Right renal cortex interstitium (tissue), 3 donors: ENCODE results near the gene TENM3. TPM values are rescaled to one million over a fixed set of nuclear protein-coding genes. Genes with fewer than 3 reads are reported as not detected.

Experiments
- DNase-seq, 3 donors: peaks; one replicate each; pipeline ENCODE4 v3.0.0-alpha.2; 2013; ENCODE audit warnings: low read depth in 3 of 3, low spot score in 2 of 3
- polyA plus RNA-seq, 3 donors: library from polyadenylated mRNA; unstranded; fragments of 120-200 nt; gene quantifications; one replicate each; pipeline ENCODE4 v1.2.1, GENCODE V29; 2013; ENCODE audit not compliant: insufficient read length in 3 of 3

The TENM3 gene
- polyA plus RNA-seq, 3 donors = 16.0 to 18.1 (median 17.7) TPM

DNA sequence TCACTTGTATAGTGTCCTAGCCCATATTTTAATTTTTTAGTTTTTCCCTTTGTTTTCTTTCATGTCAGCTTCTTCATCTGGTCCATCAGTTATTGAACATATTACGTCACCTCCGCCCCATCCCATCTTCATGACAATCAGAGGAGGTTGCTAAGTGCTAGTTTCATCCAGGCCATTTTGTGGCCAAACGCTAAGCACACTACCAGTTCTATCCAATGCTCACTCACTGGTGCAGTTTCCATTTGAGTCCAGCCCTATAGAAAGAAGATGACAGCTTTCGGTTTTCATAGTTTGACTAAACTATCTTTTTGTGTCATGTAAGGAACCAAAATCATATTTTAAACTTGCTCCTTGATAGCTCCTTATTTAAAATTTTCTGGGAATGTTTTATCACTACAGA, 304.2 kb downstream of the TENM3 start:
- DNase-seq = no peak

DNA sequence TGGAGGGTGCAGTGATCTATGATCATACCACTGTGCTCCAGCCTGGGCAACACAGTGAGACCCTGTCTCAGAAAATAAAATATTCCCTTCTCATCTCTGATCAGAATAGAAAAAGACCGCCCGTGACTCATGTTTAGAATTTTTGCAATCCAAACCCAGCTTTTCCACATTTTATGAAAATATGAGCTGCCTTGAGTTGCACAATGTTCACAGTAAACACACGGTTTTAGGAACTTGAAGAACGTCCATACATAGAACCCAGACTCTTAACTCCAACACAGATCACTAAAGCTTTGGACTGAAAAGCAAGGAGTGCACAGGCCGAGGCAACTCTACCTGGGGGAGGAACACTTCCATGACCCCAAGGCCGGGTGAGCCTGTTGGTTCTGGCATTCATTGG, 305.0 kb downstream of the TENM3 start:
- no peak for DNase-seq

DNA sequence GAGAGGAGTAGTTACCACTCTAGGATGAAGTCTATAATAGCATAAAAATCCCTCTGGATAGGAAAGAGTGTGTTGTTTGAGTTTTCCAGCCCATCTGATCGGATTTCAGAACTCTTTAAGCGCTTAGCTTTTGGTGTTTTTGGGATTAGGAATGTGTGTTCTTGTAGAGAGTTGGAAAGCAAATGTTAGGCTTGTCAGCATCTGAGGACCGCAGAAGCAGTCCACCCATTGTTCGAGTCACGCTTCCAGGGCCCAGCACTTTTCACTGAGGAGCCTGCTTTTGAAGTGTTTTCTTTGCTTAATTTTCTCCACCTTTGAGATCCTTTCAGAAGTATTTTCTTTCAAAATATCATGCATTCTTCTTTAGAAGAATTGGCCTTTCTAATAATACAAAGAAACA, 306.2 kb downstream of the TENM3 start:
- DNase-seq = no peak

DNA sequence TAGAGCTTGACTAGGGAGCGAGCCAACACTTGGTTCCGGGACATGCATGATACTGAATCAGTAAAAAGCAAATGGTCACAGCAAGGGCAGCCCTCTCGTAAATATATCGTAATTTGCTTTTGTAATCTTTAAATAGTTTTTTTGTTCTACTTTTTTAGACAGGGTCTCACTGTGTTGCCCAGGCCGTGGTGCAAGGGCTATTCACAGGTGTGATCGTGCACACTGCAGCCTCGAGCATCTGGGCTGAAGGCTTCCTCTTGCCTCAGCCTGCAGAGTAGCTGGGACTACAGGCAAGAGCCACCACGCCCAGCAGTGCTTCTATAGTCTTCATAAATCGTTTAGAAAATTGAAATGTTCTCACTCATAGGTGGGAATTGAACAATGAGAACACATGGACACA, 309.7 kb downstream of the TENM3 start:
- DNase-seq = no peak

DNA sequence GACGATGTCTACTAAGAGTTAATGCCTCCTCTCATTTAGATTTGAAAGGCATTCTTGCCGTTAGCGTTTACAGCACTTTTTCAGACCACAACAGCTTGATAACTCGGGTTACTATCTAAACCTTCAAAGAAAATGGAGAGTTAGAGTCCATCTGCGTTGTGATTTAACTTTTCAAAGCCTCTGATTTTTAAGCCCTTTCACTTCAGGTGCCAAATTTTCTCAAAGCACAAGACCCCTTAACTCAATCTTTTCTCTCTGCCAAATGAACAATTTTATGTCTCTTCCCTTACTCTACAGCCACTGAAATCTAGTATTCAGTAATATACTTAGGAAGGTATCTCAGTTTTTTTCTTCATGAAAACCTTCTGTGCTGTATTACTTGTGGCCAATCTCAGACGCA, 310.5 kb downstream of the TENM3 start:
- DNase-seq = no peak

DNA sequence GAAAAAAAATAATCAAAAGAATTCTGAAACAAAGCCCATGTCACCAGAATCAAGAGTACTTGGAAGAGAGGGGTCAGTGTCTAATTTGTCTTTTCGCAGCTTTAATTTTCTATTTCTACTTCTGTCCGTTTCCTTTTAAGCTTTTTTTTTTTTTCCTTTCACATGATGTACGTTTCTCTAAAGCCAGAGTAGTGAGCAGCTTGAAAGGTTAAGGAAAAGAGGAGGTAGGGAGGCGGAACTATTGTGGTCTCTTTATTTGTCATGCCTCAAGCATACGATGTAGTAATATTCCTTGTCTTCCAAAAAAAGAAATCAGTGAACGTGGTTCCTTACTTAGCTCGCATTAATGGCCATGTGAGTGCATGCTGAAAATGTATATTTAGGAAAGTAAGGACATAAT, 311.5 kb downstream of the TENM3 start:
- no peak for DNase-seq

DNA sequence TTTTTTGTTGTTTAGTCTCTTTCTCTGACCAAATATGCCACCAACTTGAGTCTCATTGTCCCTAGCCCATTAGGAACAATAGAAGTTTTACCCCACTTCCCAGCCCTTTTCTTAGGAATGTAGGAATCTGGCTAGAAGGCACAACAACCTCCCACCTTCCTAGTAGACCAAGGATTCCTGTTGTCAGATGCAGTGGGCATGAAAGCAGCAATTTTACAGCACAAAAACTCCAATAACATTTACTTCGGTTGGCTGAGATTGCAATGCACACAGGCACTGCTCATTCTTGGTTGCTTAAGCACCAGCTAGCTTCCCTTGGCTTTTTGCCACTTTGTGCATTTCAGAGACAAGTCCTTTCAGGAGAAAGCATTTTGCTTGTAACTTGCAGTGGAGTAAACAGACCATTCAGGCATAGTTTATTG, 312.8 kb downstream of the TENM3 start:
- no peak for DNase-seq

DNA sequence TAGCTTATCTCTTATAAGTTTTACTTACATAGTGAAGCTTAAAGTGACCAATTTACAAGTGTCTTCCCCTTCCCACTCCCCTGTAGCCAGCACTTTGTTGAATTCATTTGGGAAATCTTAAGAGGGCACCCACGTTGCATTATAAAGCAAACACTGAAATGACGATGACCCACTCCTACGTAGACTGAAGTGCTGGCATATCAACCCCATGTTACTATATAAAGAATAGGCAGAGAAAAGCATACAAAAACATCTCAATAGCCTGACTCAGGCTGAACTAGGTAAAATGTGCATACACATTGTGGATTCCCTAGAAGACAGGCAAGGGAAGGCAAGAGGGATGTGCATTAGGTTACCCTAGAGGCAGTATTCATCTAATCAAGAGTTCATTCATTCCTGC, 313.4 kb downstream of the TENM3 start:
- no peak for DNase-seq

DNA sequence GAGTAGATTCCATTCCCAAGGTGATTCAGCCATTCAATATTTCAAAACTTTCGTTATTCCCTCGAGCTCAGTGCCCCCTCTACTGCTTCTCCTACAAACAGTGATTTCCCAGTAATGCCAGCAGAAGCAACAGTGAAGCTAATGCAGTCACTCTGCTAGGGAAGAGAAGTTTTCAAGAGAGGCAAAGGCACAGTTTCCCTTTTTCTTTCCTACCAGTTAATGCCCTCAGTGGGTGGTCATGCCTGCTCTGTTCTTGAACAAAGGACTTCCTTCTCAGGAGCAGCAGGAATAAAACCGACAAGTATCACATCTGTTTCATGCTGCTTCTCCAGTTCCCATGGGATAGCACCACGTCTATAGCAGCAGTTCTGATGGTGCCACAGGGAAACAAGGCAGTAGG, 317.2 kb downstream of the TENM3 start:
- no peak for DNase-seq

DNA sequence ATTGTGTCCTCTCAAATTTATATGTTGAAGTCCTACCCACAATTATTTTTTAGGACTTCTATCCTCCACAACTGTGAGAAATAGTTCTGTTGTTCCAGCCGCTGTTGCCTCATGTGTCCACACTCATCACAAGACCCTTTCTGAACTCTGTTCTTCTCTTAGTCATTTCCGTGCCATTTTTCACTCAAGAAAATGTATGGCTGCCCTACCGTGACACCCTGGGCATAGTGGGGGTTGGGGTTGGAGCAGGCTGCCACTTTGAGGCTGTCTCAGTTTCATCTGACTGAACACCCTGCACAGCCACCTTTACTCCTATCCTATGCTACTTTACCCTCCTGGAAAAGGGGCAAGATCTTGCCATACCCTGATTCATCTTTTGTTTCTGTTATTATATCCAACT, 319.1 kb downstream of the TENM3 start:
- DNase-seq = no peak

DNA sequence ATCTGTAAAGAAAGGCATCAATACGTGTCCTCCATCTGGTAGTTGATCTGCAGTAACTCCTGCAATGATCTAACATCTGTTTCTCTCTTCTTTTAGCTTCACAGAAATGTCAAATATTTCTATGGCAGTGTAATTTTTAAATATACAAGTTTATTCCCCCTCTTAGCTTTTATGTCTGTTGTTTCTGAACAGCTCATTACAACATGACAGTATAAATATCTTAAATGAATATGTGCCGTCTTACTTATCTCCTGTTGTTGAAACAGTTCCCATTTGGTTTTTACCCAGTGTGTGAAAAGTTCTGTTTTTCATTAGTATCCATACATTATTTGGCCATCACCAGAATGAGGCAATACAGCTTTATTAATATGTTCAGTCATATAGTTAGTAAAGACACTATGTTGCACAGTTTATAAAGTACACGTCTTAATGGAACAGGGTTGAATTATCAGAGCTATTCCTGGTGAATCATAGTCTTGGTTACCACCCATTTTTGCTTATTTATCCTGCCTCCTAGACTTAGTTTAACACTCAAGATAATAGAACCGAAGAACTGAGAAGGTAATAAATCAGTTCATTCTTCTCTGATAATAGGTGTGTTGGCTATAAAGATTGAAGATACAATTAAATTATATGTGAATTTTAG, 321.6 kb downstream of the TENM3 start:
- DNase-seq = no peak

DNA sequence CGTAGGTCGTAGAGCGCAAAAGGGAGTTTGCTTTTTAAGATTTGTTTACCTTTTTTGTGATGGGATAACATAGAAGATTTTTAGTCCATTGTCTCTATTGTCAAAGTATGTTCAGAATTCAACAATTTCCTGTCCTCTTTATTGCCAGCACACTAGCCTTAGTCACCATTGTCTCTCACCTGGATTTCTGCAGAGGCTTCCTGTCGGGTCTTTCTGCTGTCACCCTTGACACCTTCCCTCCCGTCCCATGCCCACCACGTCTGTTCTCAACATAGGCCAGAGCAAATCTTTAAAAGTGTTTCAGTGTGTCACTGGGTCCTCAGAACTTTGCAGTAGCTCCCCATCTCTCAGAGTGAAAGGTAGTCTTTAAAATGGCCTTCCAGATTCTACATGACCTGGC, 323.9 kb downstream of the TENM3 start:
- no peak for DNase-seq

DNA sequence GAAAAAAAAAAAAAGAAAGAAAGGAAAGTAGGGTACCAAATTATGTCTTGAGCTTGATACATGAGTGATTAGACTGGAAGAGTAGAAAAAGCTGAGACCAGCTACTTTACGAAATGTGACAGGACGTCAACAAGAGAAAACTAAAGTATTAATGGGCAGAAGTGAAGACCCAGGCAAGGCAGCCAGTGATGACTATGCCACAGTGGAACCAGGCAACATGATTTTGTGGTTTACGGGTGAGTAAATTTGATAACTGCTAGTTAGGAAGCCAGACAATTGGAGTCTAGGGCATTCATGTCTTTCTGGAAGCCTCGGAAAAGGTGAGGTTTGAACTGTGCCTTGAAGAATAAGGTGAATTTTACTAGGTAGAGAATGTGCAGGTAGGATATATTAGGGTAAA, 326.4 kb downstream of the TENM3 start:
- no peak for DNase-seq

DNA sequence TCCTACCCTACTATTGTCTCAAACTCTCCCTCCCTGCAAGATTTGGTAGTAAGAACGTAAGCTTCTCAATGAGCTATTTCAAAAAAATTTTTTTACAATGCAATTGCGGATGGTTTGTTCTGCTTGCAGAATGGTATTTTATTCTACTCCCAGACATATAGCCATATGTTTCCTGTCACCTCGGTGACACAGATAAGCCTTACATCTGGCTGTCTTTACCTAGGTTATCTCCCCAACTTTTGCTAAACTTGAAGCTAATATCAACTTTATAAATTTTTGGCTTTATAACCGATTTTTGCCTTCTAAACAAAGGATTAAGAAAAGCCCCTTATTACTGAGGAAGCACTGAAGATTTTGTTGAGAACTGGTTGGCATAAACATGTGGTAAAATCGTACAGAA, 331.5 kb downstream of the TENM3 start:
- no peak for DNase-seq

DNA sequence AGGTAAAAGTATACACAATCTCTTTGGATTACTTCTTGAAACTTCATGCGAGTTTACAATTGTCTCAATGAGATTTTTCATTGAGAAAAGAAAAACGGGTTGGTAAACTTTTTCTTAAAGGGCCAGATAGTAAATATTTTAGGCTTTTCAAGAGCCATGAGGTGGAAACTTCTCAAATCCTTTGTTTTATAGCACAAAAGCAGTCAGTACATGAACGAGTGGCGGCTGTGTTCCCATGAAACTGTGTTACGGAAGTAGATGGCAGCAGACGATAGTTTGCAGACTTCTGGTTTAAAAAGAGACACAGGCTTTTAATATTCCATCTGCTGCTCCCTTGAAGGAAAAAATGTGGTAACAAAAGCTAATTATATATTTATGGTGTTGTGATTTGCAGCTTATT, 332.0 kb downstream of the TENM3 start:
- no peak for DNase-seq

DNA sequence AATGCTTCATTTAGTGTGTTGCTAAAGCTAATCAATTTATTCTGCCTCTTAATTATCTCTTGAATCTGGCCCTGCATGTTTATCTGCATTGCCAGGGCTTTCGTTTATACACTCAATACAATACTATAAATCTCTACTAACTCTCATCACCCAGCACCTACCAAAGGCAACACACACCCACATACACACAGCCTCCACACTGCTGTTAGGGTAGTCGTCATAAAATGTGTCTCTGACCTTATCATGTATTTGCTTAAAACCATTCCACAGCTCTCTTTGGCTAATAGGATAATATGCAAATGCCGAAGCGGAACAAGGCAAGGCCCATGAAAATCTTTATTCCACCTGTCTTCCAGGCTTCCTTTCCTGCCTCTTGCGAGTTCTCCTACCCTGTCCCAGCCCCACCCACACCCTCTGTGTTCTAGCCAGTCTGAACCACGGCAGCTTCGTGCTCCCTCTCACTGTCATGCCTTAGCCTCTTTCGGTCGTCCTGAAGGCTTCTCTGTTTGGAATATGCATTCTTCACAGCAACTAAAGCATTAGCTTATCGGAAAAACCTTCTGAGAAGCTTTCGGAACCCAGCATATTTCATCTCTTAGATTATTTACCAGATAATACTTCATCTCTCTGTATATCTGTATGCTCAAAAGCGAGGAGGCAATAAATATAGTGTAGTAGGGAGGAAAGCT, 333.5 kb downstream of the TENM3 start:
- no peak for DNase-seq

DNA sequence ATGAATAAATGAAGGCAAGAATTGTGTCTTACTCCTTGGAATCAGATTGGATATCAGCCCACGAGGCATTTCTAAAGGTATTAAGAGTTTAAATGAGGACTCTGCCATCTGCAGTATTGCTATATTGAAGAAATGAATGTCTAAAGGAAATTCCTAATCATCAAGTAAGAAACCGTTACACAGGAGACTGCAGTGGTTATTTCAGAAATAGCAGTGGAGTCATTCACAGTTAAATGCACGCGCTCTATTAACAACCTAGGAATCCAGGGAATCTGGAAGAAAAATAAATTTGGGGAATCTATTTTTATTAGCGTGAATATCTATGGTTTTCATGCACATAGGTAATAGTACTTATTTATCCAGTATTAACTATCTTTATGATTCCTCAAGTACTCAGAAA, 334.2 kb downstream of the TENM3 start:
- DNase-seq = no peak

DNA sequence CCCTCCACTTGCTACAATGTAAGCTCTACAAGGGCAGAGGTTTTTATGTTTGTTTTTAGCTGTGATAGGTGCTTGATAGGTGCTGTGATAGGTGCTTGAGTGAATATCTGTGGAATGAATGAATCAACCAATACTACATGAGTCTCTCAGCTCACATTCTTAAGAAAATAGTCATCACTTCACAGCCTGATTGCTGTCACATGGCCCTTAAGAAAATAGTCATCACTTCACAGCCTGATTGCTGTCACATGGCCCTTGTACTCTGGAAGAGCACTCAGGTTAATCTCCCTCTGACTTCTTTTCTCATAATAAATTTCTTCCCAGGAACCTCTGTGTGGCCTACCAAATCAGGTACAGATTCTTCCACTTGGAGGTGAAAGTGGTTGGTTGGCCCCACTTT, 335.2 kb downstream of the TENM3 start:
- DNase-seq = no peak

DNA sequence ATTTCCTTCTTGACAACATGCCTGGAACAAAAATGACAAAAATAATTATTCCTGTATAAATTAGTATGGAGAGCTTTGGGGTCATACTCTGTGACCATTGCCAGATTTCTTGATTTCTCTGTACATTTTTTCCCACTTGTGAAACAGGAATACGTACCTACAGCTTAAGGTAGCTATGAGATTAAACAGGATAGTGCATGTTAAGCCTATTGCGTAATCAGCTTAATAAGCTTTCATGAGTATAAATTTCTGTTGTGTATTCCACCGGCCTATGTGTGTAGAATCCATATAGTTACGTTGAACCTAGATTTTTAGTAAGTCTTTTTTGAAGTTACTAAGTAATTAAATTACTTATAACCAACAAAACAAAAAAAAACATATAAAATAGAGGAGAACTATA, 339.0 kb downstream of the TENM3 start:
- DNase-seq = no peak

DNA sequence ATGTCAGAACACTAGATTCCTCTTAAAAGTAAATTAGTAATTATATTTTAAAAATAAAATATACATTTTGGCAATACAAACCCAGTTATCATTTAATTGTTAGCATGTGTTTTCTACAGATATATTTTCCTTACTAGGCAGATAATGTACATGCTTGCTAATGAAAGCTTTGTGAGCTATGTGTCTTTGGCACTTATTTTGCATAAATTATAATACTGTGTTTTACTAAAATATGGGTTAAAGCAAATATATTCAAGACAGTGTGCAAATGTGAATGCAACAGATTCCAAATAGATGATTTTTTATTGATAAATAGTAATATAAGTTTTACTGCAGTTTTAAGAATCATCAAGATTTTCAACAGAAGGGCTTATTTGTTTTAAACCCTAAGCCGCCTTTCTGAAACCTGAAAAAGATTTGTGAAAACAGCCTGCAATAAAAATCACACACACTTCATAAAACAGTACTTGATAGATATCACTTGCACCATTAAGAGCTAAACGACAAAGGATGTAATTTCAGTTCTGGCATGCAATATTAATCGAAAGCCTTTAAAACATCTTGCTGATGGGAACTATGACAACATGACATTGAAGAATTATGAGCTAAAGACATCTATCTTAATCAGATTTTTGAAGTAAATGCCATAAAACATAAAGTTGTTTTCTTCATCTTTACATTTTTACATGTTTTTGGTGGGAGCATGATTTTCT, 340.7 kb downstream of the TENM3 start:
- DNase-seq = no peak

DNA sequence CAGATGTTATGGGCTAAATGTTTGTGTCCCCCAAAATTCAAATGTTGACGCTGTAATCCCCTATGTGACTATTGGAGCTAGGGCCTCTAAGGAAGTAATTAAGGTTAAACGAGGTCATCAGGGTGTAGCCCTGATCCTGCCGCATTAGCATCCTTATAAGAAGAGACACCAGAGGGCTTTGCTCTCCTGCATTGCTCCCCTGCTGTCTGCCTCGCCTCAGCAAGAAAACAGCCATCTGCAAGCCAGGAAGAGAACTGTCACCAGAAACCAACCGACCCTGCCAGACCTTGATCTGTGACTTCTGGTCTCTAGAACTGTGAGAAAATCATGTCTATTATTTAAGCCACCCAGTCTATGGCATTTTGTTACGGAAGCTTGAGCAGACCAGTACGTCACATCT, 342.1 kb downstream of the TENM3 start:
- DNase-seq = no peak

DNA sequence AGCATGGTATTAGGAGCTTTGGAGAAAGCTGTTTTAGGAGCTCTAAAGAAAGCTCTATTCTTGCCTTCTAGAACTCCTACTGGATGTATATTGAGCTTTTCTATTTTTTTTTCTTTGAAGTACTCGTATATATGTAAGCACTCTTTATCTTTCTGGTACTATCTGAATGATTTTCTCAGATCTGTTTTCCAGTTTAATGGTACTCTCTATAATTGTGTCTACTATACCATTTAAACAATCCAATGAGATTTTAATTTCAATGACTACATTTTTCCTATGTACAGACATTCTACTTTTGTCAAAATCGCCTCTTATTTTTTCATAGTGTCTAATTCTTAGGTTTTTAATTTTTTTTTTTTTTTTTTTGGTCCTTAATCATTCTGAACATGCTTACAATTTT, 345.9 kb downstream of the TENM3 start:
- no peak for DNase-seq
